H9 (cell line): ENCODE data around the gene NFATC1. TPM values are rescaled to one million over a fixed set of nuclear protein-coding genes. Genes with fewer than 3 reads are reported as not detected.

Experiments used
- DNase-seq: peaks from one replicate; pipeline ENCODE4 v3.0.0-alpha.2; 2017
- H2AFZ ChIP-seq: one replicate; pipeline ENCODE4 v1.6.1; 2013; ENCODE audit warnings: mild to moderate bottlenecking, low read length, control low read depth, moderate library complexity
- H2AK5ac ChIP-seq: 2 replicates; pipeline ENCODE4 v1.6.1; 2013; ENCODE audit warnings: low read length, control low read depth, mixed read lengths; ENCODE audit not compliant: insufficient read length
- H2BK120ac ChIP-seq: one replicate; pipeline ENCODE4 v1.6.1; 2013; ENCODE audit warnings: low read depth, mild to moderate bottlenecking, low read length, control low read depth, inconsistent platforms; ENCODE audit not compliant: poor library complexity, severe bottlenecking
- H2BK12ac ChIP-seq: 2 replicates; pipeline ENCODE4 v1.6.1; 2013; ENCODE audit warnings: low read length, control low read depth, mixed read lengths, low read depth; ENCODE audit not compliant: insufficient read length
- H2BK15ac ChIP-seq: 2 replicates; pipeline ENCODE4 v1.6.1; 2013; ENCODE audit warnings: low read depth, low read length, control low read depth
- H2BK20ac ChIP-seq: one replicate; pipeline ENCODE4 v1.6.1; 2013; ENCODE audit warnings: low read depth, mild to moderate bottlenecking, low read length, control low read depth, inconsistent platforms; ENCODE audit not compliant: poor library complexity, severe bottlenecking
- H2BK5ac ChIP-seq: 2 replicates; pipeline ENCODE4 v1.6.1; 2013; ENCODE audit warnings: low read length, control low read depth, mixed read lengths; ENCODE audit not compliant: insufficient read length
- H3K14ac ChIP-seq: 2 replicates; pipeline ENCODE4 v1.6.1; 2013; ENCODE audit warnings: low read length, control low read depth; ENCODE audit not compliant: insufficient read depth
- H3K18ac ChIP-seq: 2 replicates; pipeline ENCODE4 v1.6.1; 2013; ENCODE audit warnings: low read depth, mild to moderate bottlenecking, mixed read lengths, low read length, control low read depth; ENCODE audit not compliant: insufficient read length
- H3K23ac ChIP-seq: 2 replicates; pipeline ENCODE4 v1.6.1; 2013; ENCODE audit warnings: low read length, control low read depth, mixed read lengths, low read depth; ENCODE audit not compliant: insufficient read length
- H3K23me2 ChIP-seq: 2 replicates; pipeline ENCODE4 v1.6.1; 2013; ENCODE audit warnings: low read depth, mild to moderate bottlenecking, mixed read lengths, low read length, control low read depth; ENCODE audit not compliant: insufficient read length, poor library complexity, severe bottlenecking
- H3K27ac ChIP-seq: 2 replicates; pipeline ENCODE4 v1.5.1; 2013; ENCODE audit warnings: low read length, control low read depth, mixed read lengths, low read depth; ENCODE audit not compliant: insufficient read length
- H3K27me3 ChIP-seq: 2 replicates; pipeline ENCODE4 v1.6.1; 2013; ENCODE audit warnings: low read length, control low read depth, inconsistent platforms; ENCODE audit not compliant: insufficient read depth
- H3K4ac ChIP-seq: 2 replicates; pipeline ENCODE4 v1.6.1; 2013; ENCODE audit warnings: low read depth, mild to moderate bottlenecking, control low read depth, inconsistent platforms, low read length, moderate library complexity
- H3K4me1 ChIP-seq: 2 replicates; pipeline ENCODE4 v1.6.1; 2013; ENCODE audit warnings: low read length, control low read depth, inconsistent platforms; ENCODE audit not compliant: insufficient read depth
- H3K4me2 ChIP-seq: 2 replicates; pipeline ENCODE4 v1.6.1; 2013; ENCODE audit warnings: low read length, control low read depth, mixed read lengths; ENCODE audit not compliant: insufficient read length, insufficient read depth
- H3K56ac ChIP-seq: 2 replicates; pipeline ENCODE4 v1.6.1; 2013; ENCODE audit warnings: low read depth, mild to moderate bottlenecking, mixed read lengths, low read length, control low read depth; ENCODE audit not compliant: insufficient read length
- H3K79me1 ChIP-seq: 2 replicates; pipeline ENCODE4 v1.6.1; 2013; ENCODE audit warnings: low read depth, mild to moderate bottlenecking, moderate library complexity, low read length, control low read depth, inconsistent platforms; ENCODE audit not compliant: insufficient read depth, poor library complexity, severe bottlenecking
- H3K79me2 ChIP-seq: 2 replicates; pipeline ENCODE4 v1.6.1; 2013; ENCODE audit warnings: low read length, control low read depth, inconsistent platforms; ENCODE audit not compliant: insufficient read depth
- H3K9ac ChIP-seq: 2 replicates; pipeline ENCODE4 v1.6.1; 2013; ENCODE audit warnings: low read length, control low read depth, mixed read lengths; ENCODE audit not compliant: insufficient read length; ENCODE audit errors: extremely low read depth
- H3K9me3 ChIP-seq: one replicate; pipeline ENCODE4 v1.6.1; 2013; ENCODE audit warnings: low read depth, low read length, inconsistent platforms; ENCODE audit not compliant: control insufficient read depth
- H3T11ph ChIP-seq: one replicate; pipeline ENCODE4 v1.6.1; 2013; ENCODE audit warnings: mild to moderate bottlenecking, low read length, control low read depth, inconsistent platforms
- H4K20me1 ChIP-seq: one replicate; pipeline ENCODE4 v1.6.1; 2013; ENCODE audit not compliant: control insufficient read depth, insufficient read length, insufficient read depth
- H4K5ac ChIP-seq: 2 replicates; pipeline ENCODE4 v1.6.1; 2013; ENCODE audit warnings: low read depth, mild to moderate bottlenecking, mixed read lengths, low read length, control low read depth; ENCODE audit not compliant: insufficient read length
- H4K8ac ChIP-seq: replicated peaks from 2 replicates; pipeline ENCODE4 v1.6.1; 2013; ENCODE audit warnings: low read length, control low read depth, mixed read lengths, low read depth; ENCODE audit not compliant: insufficient read length
- H4K91ac ChIP-seq: 2 replicates; pipeline ENCODE4 v1.6.1; 2013; ENCODE audit warnings: low read depth, mild to moderate bottlenecking, moderate library complexity, mixed read lengths, low read length, control low read depth; ENCODE audit not compliant: insufficient read length
- H3K27ac Mint-ChIP-seq, 3 experiments: 2 replicates in 2 of 3; 3 replicates in 1 of 3; pipeline ENCODE4 v1.8.0; 2020 to 2021; ENCODE audit warnings: mixed read lengths in 3 of 3, mild to moderate bottlenecking in 1 of 3, moderate library complexity in 1 of 3
- H3K27me3 Mint-ChIP-seq: 2 replicates; pipeline ENCODE4 v1.8.0; 2021; ENCODE audit warnings: low read depth, mild to moderate bottlenecking, moderate library complexity, mixed read lengths
- H3K36me3 Mint-ChIP-seq, 3 experiments: 2 replicates in 2 of 3; 3 replicates in 1 of 3; pipeline ENCODE4 v1.8.0; 2020 to 2021; ENCODE audit warnings: low read depth in 3 of 3, mixed read lengths in 3 of 3; ENCODE audit not compliant: insufficient read depth in 1 of 3
- H3K4me1 Mint-ChIP-seq, 2 experiments: 2 replicates each; pipeline ENCODE4 v1.8.0; 2020; ENCODE audit warnings: mixed read lengths in 2 of 2
- H3K4me3 Mint-ChIP-seq, 2 experiments: 2 replicates in 1 of 2; 3 replicates in 1 of 2; pipeline ENCODE4 v1.8.0; 2020 to 2021; ENCODE audit warnings: mild to moderate bottlenecking in 2 of 2, mixed read lengths in 2 of 2, moderate library complexity in 1 of 2
- H3K9me3 Mint-ChIP-seq, 2 experiments: 2 replicates in 1 of 2; 3 replicates in 1 of 2; pipeline ENCODE4 v1.8.0; 2020; ENCODE audit warnings: mild to moderate bottlenecking in 2 of 2, mixed read lengths in 2 of 2, moderate library complexity in 1 of 2
- CTCF ChIP-seq: fragments of 200-600 bp; sonication (generic); conservative IDR thresholded peaks from 3 replicates; pipeline ENCODE4 v1.8.0; 2021; ENCODE audit warnings: antibody characterized with exemption, mild to moderate bottlenecking
- WGBS: extraction: QIAGEN DNeasy Blood & Tissue Kit; methylation state at CpG from one replicate; pipeline ENCODE4 v1.1.7; 2013; ENCODE audit warnings: missing lambda C conversion rate, low lambda C conversion rate, mixed read lengths; ENCODE audit not compliant: insufficient read length; ENCODE audit errors: extremely low coverage; 5-methylcytosine and 5-hydroxymethylcytosine counted together
- total RNA-seq: library from RNA; stranded (reverse); gene quantifications from 2 replicates; pipeline ENCODE4 v1.2.1, GENCODE V29; 2021

Gene NFATC1
- total RNA-seq, 1 experiment from 2014 or later, result 5.5 TPM

- peaks cover 2% of the 10 kb centered on the region for H4K20me1 ChIP-seq
- peak overlapping the region in 1 of 3 experiments; percentile 70; a peak in 2 of 7 replicates for H3K27ac Mint-ChIP-seq
- no peaks in the 10 kb centered on the region for H3K79me1 ChIP-seq
- no peak overlapping the region for H2BK12ac ChIP-seq
- no peak overlapping the region for H3K9ac ChIP-seq
- no peaks in the 10 kb centered on the region for H3K9me3 Mint-ChIP-seq
- H4K8ac ChIP-seq, result no peak overlapping the region
- no peaks in the 10 kb centered on the region for H3K27me3 Mint-ChIP-seq
- no peak overlapping the region for H2BK20ac ChIP-seq
- TF ChIP-seq CTCF, result no peak
- H3T11ph ChIP-seq, result no peak overlapping the region
- no peak overlapping the region for H2AFZ ChIP-seq
- no peaks in the 10 kb centered on the region for H3K4me1 ChIP-seq
- H3K27ac ChIP-seq, result no peak overlapping the region
- no peak overlapping the region for H3K23ac ChIP-seq
- H2AK5ac ChIP-seq, result no peak overlapping the region
- H3K36me3 Mint-ChIP-seq, result no peaks in the 10 kb centered on the region
- H2BK5ac ChIP-seq, result no peak overlapping the region
- no peak overlapping the region for H3K56ac ChIP-seq
- no peak overlapping the region for H4K5ac ChIP-seq
- H3K27me3 ChIP-seq, result no peaks in the 10 kb centered on the region
- H3K4ac ChIP-seq, result no peak overlapping the region
- no peak overlapping the region for H2BK120ac ChIP-seq
- H3K18ac ChIP-seq, result no peak overlapping the region
- no peaks in the 10 kb centered on the region for H3K23me2 ChIP-seq
- no peak overlapping the region for H3K14ac ChIP-seq
- peaks cover 9 to 15% of the 10 kb centered on the region in 2 experiments for H3K4me1 Mint-ChIP-seq
- no peaks in the 10 kb centered on the region for H3K9me3 ChIP-seq
- WGBS, result no CpG with 5 or more reads among the region's 18 CpGs
- H3K4me3 Mint-ChIP-seq, result no peak overlapping the region
- H4K91ac ChIP-seq, result no peak overlapping the region
- H3K4me2 ChIP-seq, result no peak overlapping the region
- DNase-seq, result no peak
- H3K79me2 ChIP-seq, result no peaks in the 10 kb centered on the region
- H2BK15ac ChIP-seq, result no peak overlapping the region
Measured at GRCh38 chr18:79445696-79446561, 50.2 kb downstream of the NFATC1 start.
